ENCODE measurements around the gene METAP1D. TPM values are rescaled to one million over a fixed set of nuclear protein-coding genes. Genes with fewer than 3 reads are reported as not detected.

The METAP1D gene
- total and polyA plus RNA-seq, 2 of the 4 experiments (the other 2 are of a cell fraction), result 3.4 to 5.5 TPM

DNA sequence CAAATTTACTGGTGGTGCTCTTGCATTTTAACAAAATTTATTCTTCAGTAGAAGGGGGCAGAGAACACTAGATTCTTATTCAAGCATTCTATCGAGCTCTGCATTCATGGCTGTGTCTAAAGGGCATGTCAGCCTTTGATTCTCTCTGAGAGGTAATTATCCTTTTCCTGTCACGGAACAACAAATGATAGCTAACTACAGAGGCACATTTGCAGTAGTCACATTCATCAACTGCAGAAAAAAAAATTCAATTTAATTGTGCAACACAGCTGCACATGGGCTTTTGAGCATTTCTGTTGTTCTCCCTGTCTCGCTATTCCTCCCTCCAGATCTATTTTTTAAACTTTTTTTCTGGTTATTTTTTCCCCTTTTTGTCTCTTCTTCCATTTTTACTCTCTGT, 72.5 kb downstream of the METAP1D start:
- Histone ChIP-seq H3K23ac (ENCODE audit: low read depth, low read length) (no peak overlapping the region), H3K14ac (replicated peaks; ENCODE audit: low read depth, low read length) (no peak overlapping the region), H2BK20ac (ENCODE audit: low read depth, low read length) (no peak overlapping the region), H4K20me1 (ENCODE audit: insufficient read depth, low read length) (no peaks in the 10 kb centered on the region), H2AK5ac (ENCODE audit: low read depth, low read length) (no peak overlapping the region), H3K36me3 (ENCODE audit: control insufficient read depth, insufficient read depth, low read length) (no peaks in the 10 kb centered on the region), H3K4me2 (ENCODE audit: low read depth, low read length) (no peak overlapping the region), H2BK5ac (ENCODE audit: low read depth, low read length, poor library complexity, severe bottlenecking) (no peak overlapping the region), H3K4ac (ENCODE audit: low read depth, low read length) (no peak overlapping the region), H3K9me3 (ENCODE audit: control insufficient read depth, insufficient read depth, low read length) (no peaks in the 10 kb centered on the region), H3K4me1 (ENCODE audit: control insufficient read depth, insufficient read depth, low read length) (no peaks in the 10 kb centered on the region), H3K4me3 (ENCODE audit: insufficient read depth, low read depth, low read length) (no peak overlapping the region), H3K56ac (ENCODE audit: extremely low read depth, insufficient read depth, low read length) (no peak overlapping the region), H2BK120ac (ENCODE audit: low read depth, low read length) (no peak overlapping the region), H4K8ac (ENCODE audit: low read depth in 2 of 2, low read length in 2 of 2) (no peak overlapping the region), H2AK9ac (replicated peaks; ENCODE audit: low read depth, low read length, poor library complexity) (no peak overlapping the region), H3K79me1 (ENCODE audit: low read depth in 1 of 2, low read length in 2 of 2) (no peaks in the 10 kb centered on the region), H3K18ac (ENCODE audit: low read depth, low read length) (no peak overlapping the region), H4K91ac (ENCODE audit: insufficient read depth, low read depth, low read length) (no peak overlapping the region), H3K9me1 (ENCODE audit: insufficient read depth, low read length) (no peaks in the 10 kb centered on the region), H2BK15ac (ENCODE audit: low read depth, low read length) (no peak overlapping the region), H4K5ac (ENCODE audit: low read depth, low read length) (no peak overlapping the region), H3K27ac (ENCODE audit: insufficient read depth, low read length) (no peak overlapping the region), H3K27me3 (ENCODE audit: control insufficient read depth, insufficient read depth, low read length) (no peaks in the 10 kb centered on the region), H2AFZ (replicated peaks; ENCODE audit: low read length, poor library complexity) (no peak overlapping the region), H3K9ac (ENCODE audit: low read depth, low read length) (no peak overlapping the region)
- in situ Hi-C loops (cut with MboI; ENCODE audit: low sequenced_read_pairs) (no loop called here), intact Hi-C loops (cut with micrococcal nuclease) (loop anchor here (5.0 kb wide), 1 partner anchor 45 kb away; no protein-coding TSS in a partner anchor), dilution Hi-C loops (cut with HindIII; ENCODE audit: low sequenced_read_pairs, unreplicated experiment) (no loop called here)
- TF ChIP-seq ELK1 (IDR thresholded peaks at IDR 0.05; ENCODE audit: borderline replicate concordance, low read depth, low read length) (no peak), POLR2A (IDR thresholded peaks at IDR 0.05; ENCODE audit: low read depth, low read length) (no peak), FOS (IDR thresholded peaks at IDR 0.05; ENCODE audit: low read depth, low read length) (no peak), RCOR1 (IDR thresholded peaks at IDR 0.05; ENCODE audit: insufficient replicate concordance, low read length) (no peak), CEBPB (IDR thresholded peaks at IDR 0.05; ENCODE audit: low read depth, low read length) (no peak), MXI1 (IDR thresholded peaks at IDR 0.05; ENCODE audit: borderline replicate concordance, low read depth, low read length) (no peak), MAZ (IDR thresholded peaks at IDR 0.05; ENCODE audit: borderline replicate concordance, low read depth, low read length) (no peak), SMC3 (IDR thresholded peaks at IDR 0.05; ENCODE audit: low read depth, low read length) (no peak), BHLHE40 (IDR thresholded peaks at IDR 0.05; ENCODE audit: low read depth, low read length) (no peak), RFX5 (IDR thresholded peaks at IDR 0.05; ENCODE audit: low read depth, low read length) (no peak), USF2 (IDR thresholded peaks at IDR 0.05; ENCODE audit: low read depth, low read length) (no peak)
- ATAC-seq (ENCODE audit: low read depth) (no peak), DNase-seq (no peak)
- ChIA-PET POLR2A (ENCODE audit: unreplicated experiment) (no interaction called here), CTCF (no interaction called here)
- WGBS, 2 experiments (ENCODE audit: extremely low coverage in 2 of 2, insufficient read length in 1 of 2), result 80% methylated on average over 1 of the region's 3 CpGs; no CpG with 5 or more reads in 1 of the 2 experiments
- no TSS peak for BruUV-seq (replicated peaks)
